IPS DF 6.9 (cell line): ENCODE data around the gene APP.

ENCODE experiments used
- DNase-seq: peaks from one replicate; pipeline ENCODE4 v3.0.0-alpha.2; 2013; ENCODE audit warnings: low read depth, low spot score
- H3K27ac ChIP-seq: one replicate; pipeline ENCODE4 v1.5.1; 2013; ENCODE audit warnings: low read length, control low read depth
- H3K27me3 ChIP-seq: 2 replicates; pipeline ENCODE4 v1.6.1; 2013; ENCODE audit warnings: mild to moderate bottlenecking, low read length; ENCODE audit not compliant: control insufficient read depth, insufficient read depth
- H3K36me3 ChIP-seq: 2 replicates; pipeline ENCODE4 v1.6.1; 2013; ENCODE audit warnings: low read length; ENCODE audit not compliant: control insufficient read depth, insufficient read depth
- H3K4me1 ChIP-seq: 2 replicates; pipeline ENCODE4 v1.6.1; 2013; ENCODE audit warnings: low read length; ENCODE audit not compliant: control insufficient read depth, insufficient read depth
- H3K4me3 ChIP-seq: 2 replicates; pipeline ENCODE4 v1.5.1; 2013; ENCODE audit warnings: mild to moderate bottlenecking, low read length
- H3K9me3 ChIP-seq: 2 replicates; pipeline ENCODE4 v1.6.1; 2013; ENCODE audit warnings: low read length, inconsistent platforms; ENCODE audit not compliant: control insufficient read depth, insufficient read depth
- WGBS: extraction: QIAGEN DNeasy Blood & Tissue Kit; methylation state at CpG from one replicate; pipeline ENCODE4 v1.1.7; 2013; ENCODE audit warnings: mixed read lengths, missing lambda C conversion rate; ENCODE audit not compliant: insufficient read length, insufficient coverage; 5-methylcytosine and 5-hydroxymethylcytosine counted together

Gene APP

GRCh38 chr21:26170471-26171257, at the start of gene APP:
Gene APP (minus strand): TSS chr21:26170770. CDS start chr21:26170620, 150 bp downstream.
- no CpG with 5 or more reads among the region's 88 CpGs for WGBS
- DNase-seq = peak; percentile 25
- Histone ChIP-seq H3K27ac (no peak within 1 kb of the TSS), H3K27me3 (no peaks in the 10 kb centered on the region), H3K36me3 (no peaks in the 10 kb centered on the region), H3K4me3 (peak within 1 kb of the TSS; percentile 94), H3K9me3 (no peaks in the 10 kb centered on the region), H3K4me1 (peaks cover 4% of the 10 kb centered on the region; the same call in 1 of the 2 replicates)

GRCh38 chr21:26212220-26212619, 41.6 kb upstream of the APP start:
- no peaks in the 10 kb centered on the region for H3K27me3 ChIP-seq
- no CpG with 5 or more reads among the region's 9 CpGs for WGBS
- no peak overlapping the region for H3K27ac ChIP-seq
- H3K4me3 ChIP-seq = no peak overlapping the region
- H3K36me3 ChIP-seq = no peaks in the 10 kb centered on the region
- H3K4me1 ChIP-seq = no peaks in the 10 kb centered on the region
- peak; percentile 16 for DNase-seq
- H3K9me3 ChIP-seq = no peaks in the 10 kb centered on the region

GRCh38 chr21:26210614-26211013, 40.0 kb upstream of the APP start:
- no peak overlapping the region for H3K4me3 ChIP-seq
- no peaks in the 10 kb centered on the region for H3K27me3 ChIP-seq
- WGBS = no CpG with 5 or more reads among the region's 3 CpGs
- no peaks in the 10 kb centered on the region for H3K36me3 ChIP-seq
- H3K27ac ChIP-seq = no peak overlapping the region
- DNase-seq = no peak
- no peaks in the 10 kb centered on the region for H3K4me1 ChIP-seq
- no peaks in the 10 kb centered on the region for H3K9me3 ChIP-seq

- Histone ChIP-seq H3K4me1 (no peaks in the 10 kb centered on the region), H3K27ac (no peak overlapping the region), H3K9me3 (no peaks in the 10 kb centered on the region), H3K27me3 (no peaks in the 10 kb centered on the region), H3K36me3 (no peaks in the 10 kb centered on the region), H3K4me3 (no peak overlapping the region)
- DNase-seq = no peak
- no CpG with 5 or more reads among the region's 3 CpGs for WGBS
These were observed 36.5 kb upstream of the APP start for GRCh38 chr21:26207021-26207420.

GRCh38 chr21:26199456-26199855, 28.9 kb upstream of the APP start:
- Histone ChIP-seq H3K9me3 (no peaks in the 10 kb centered on the region), H3K4me3 (no peak overlapping the region), H3K4me1 (no peaks in the 10 kb centered on the region), H3K27me3 (no peaks in the 10 kb centered on the region), H3K36me3 (no peaks in the 10 kb centered on the region), H3K27ac (no peak overlapping the region)
- no peak for DNase-seq
- WGBS = no CpG with 5 or more reads among the region's 4 CpGs

GRCh38 chr21:26195708-26196107, 25.1 kb upstream of the APP start:
- no peaks in the 10 kb centered on the region for H3K27me3 ChIP-seq
- WGBS = no CpG with 5 or more reads among the region's 4 CpGs
- H3K4me3 ChIP-seq = no peak overlapping the region
- no peak overlapping the region for H3K27ac ChIP-seq
- no peaks in the 10 kb centered on the region for H3K36me3 ChIP-seq
- H3K9me3 ChIP-seq = no peaks in the 10 kb centered on the region
- H3K4me1 ChIP-seq = no peaks in the 10 kb centered on the region
- no peak for DNase-seq

GRCh38 chr21:26194811-26195251, 24.3 kb upstream of the APP start:
- H3K27ac ChIP-seq = no peak overlapping the region
- no peak overlapping the region for H3K4me3 ChIP-seq
- no CpG with 5 or more reads among the region's 6 CpGs for WGBS
- no peaks in the 10 kb centered on the region for H3K9me3 ChIP-seq
- H3K4me1 ChIP-seq = no peaks in the 10 kb centered on the region
- no peak for DNase-seq
- H3K27me3 ChIP-seq = no peaks in the 10 kb centered on the region
- H3K36me3 ChIP-seq = no peaks in the 10 kb centered on the region

GRCh38 chr21:26194326-26194725, 23.8 kb upstream of the APP start:
- WGBS = no CpG with 5 or more reads among the region's 3 CpGs
- no peaks in the 10 kb centered on the region for H3K27me3 ChIP-seq
- H3K4me3 ChIP-seq = no peak overlapping the region
- no peaks in the 10 kb centered on the region for H3K4me1 ChIP-seq
- no peak for DNase-seq
- no peaks in the 10 kb centered on the region for H3K9me3 ChIP-seq
- no peaks in the 10 kb centered on the region for H3K36me3 ChIP-seq
- no peak overlapping the region for H3K27ac ChIP-seq

- no peak for DNase-seq
- H3K4me1 ChIP-seq = no peaks in the 10 kb centered on the region
- no peak overlapping the region for H3K4me3 ChIP-seq
- H3K27me3 ChIP-seq = no peaks in the 10 kb centered on the region
- WGBS = no CpG with 5 or more reads among the region's 5 CpGs
- no peaks in the 10 kb centered on the region for H3K9me3 ChIP-seq
- H3K27ac ChIP-seq = no peak overlapping the region
- no peaks in the 10 kb centered on the region for H3K36me3 ChIP-seq
These were observed 21.0 kb upstream of the APP start for GRCh38 chr21:26191609-26192008.

- no CpG with 5 or more reads among the region's 5 CpGs for WGBS
- H3K4me1 ChIP-seq = no peaks in the 10 kb centered on the region
- no peaks in the 10 kb centered on the region; the same call in 1 of the 2 replicates for H3K9me3 ChIP-seq
- H3K36me3 ChIP-seq = no peaks in the 10 kb centered on the region
- no peak for DNase-seq
- no peaks in the 10 kb centered on the region for H3K27me3 ChIP-seq
- no peak overlapping the region for H3K4me3 ChIP-seq
- no peak overlapping the region for H3K27ac ChIP-seq
These were observed 17.9 kb upstream of the APP start for GRCh38 chr21:26188422-26188821.

GRCh38 chr21:26185446-26185845, 14.9 kb upstream of the APP start:
- Histone ChIP-seq H3K36me3 (no peaks in the 10 kb centered on the region), H3K27me3 (no peaks in the 10 kb centered on the region), H3K9me3 (no peaks in the 10 kb centered on the region; the same call in 1 of the 2 replicates), H3K27ac (no peak overlapping the region), H3K4me1 (no peaks in the 10 kb centered on the region), H3K4me3 (no peak overlapping the region)
- no CpG with 5 or more reads among the region's 2 CpGs for WGBS
- no peak for DNase-seq
